HCT116 (cell line): ENCODE measurements around the gene CCDC192. TPM values are rescaled to one million over a fixed set of nuclear protein-coding genes. Genes with fewer than 3 reads are reported as not detected.
A peak's percentile ranks its signal among the peaks of the same experiment; 100 is the strongest.

ENCODE experiments used
- ATAC-seq: fragments of 200-7000 bp; cut with Tn5 transposase; 2 replicates; pipeline ENCODE4 v1.9.1; 2020; ENCODE audit warnings: mild to moderate bottlenecking, moderate library complexity
- BruUV-seq: library from RNA; stranded (reverse); fragments of 400-500 nt; replicated peaks from 2 replicates; lab custom pipeline; 2021; lab: Mats Ljungman, UMichigan
- CTCF ChIA-PET: fragments of 300-600 bp; sonication (Branson Sonifier 250); formaldehyde crosslinking; loops from one replicate; lab custom pipeline; 2021; ENCODE audit warnings: antibody characterized with exemption; lab: Charles Lee
- POLR2A ChIA-PET: fragments of 300-600, 350-600 bp; sonication (Branson Sonifier 250); formaldehyde crosslinking; loops from one replicate; lab custom pipeline; 2021; ENCODE audit warnings: antibody characterized with exemption; lab: Charles Lee
- RAD21 ChIA-PET, 2 experiments: fragments of 300-600 bp; sonication (Branson Sonifier 250); formaldehyde crosslinking; loops; one replicate each; lab custom pipeline; 2023; ENCODE audit warnings: low total read pairs in 2 of 2; ENCODE audit not compliant: uncharacterized antibody in 2 of 2, unreplicated experiment in 2 of 2, low non-redundant PET in 1 of 2; lab: Charles Lee
- DNase-seq: peaks from one replicate; pipeline ENCODE4 v3.0.0-alpha.2; 2010; ENCODE audit warnings: low read depth, low spot score
- H2AFZ ChIP-seq: fragments of 200-600 bp; shearing (Covaris generic), sonication (generic); 2 replicates; pipeline ENCODE4 v1.6.1; 2017; ENCODE audit warnings: low read depth, mixed run types, mixed read lengths, antibody characterized with exemption, low read length; ENCODE audit not compliant: poor library complexity, severe bottlenecking
- H3K27ac ChIP-seq: 2 replicates; pipeline ENCODE4 v1.5.1; 2012; ENCODE audit warnings: low read depth, low read length
- H3K27me3 ChIP-seq: fragments of 200-600 bp; sonication (generic); 2 replicates; pipeline ENCODE4 v1.6.1; 2016; ENCODE audit warnings: mixed run types, low read length, mixed read lengths; ENCODE audit not compliant: insufficient read depth
- H3K36me3 ChIP-seq, 2 experiments: fragments of 200-500 bp in 1 of 2; fragments of 200-600 bp in 1 of 2; sonication (Bioruptor generic) in 1 of 2; sonication (generic) in 1 of 2; 2 replicates each; pipeline versions ENCODE4 v1.5.1 to v1.6.1; 2014 to 2016; ENCODE audit warnings: low read length in 2 of 2, inconsistent platforms in 1 of 2, mixed read lengths in 1 of 2, mixed run types in 1 of 2; ENCODE audit not compliant: insufficient read depth in 2 of 2, control insufficient read depth in 1 of 2
- H3K4me1 ChIP-seq, 2 experiments: fragments of 200-600 bp in 1 of 2; sonication (generic) in 1 of 2; 2 replicates each; pipeline versions ENCODE4 v1.5.1 to v1.6.1; 2012 to 2017; ENCODE audit warnings: low read length in 2 of 2, inconsistent platforms in 1 of 2, mild to moderate bottlenecking in 1 of 2, mixed read lengths in 1 of 2, mixed run types in 1 of 2, moderate library complexity in 1 of 2; ENCODE audit not compliant: insufficient read depth in 2 of 2, control insufficient read depth in 1 of 2
- H3K4me2 ChIP-seq: fragments of 200-600 bp; sonication (generic); 2 replicates; pipeline ENCODE4 v1.6.1; 2017; ENCODE audit warnings: mixed run types, low read length, mixed read lengths
- H3K4me3 ChIP-seq, 2 experiments: fragments of 200-600 bp in 1 of 2; sonication (generic) in 1 of 2; replicated peaks in 1 of 2; 2 replicates each; pipeline ENCODE4 v1.5.1; 2011 to 2016; ENCODE audit warnings: low read length in 2 of 2, control low read depth in 1 of 2, low read depth in 1 of 2, mild to moderate bottlenecking in 1 of 2, mixed read lengths in 1 of 2, mixed run types in 1 of 2
- H3K79me2 ChIP-seq: fragments of 200-600 bp; sonication (generic); 2 replicates; pipeline ENCODE4 v1.6.1; 2017; ENCODE audit warnings: mild to moderate bottlenecking, mixed run types, low read length, moderate library complexity, mixed read lengths; ENCODE audit not compliant: insufficient read depth
- H3K9ac ChIP-seq: fragments of 200-600 bp; sonication (generic); 2 replicates; pipeline ENCODE4 v1.6.1; 2016; ENCODE audit warnings: low read length, mixed read lengths
- H3K9me2 ChIP-seq: fragments of 200-600 bp; sonication (generic), shearing (Covaris generic); 2 replicates; pipeline ENCODE4 v1.6.1; 2017; ENCODE audit warnings: mixed run types, mild to moderate bottlenecking, moderate library complexity; ENCODE audit not compliant: insufficient read depth
- H3K9me3 ChIP-seq, 2 experiments: fragments of 200-500 bp in 1 of 2; fragments of 200-600 bp in 1 of 2; sonication (Bioruptor generic) in 1 of 2; sonication (generic) in 1 of 2; 2 replicates each; pipeline ENCODE4 v1.6.1; 2014 to 2017; ENCODE audit warnings: low read length in 2 of 2, mixed read lengths in 2 of 2, inconsistent platforms in 1 of 2, low read depth in 1 of 2, mild to moderate bottlenecking in 1 of 2, mixed run types in 1 of 2, moderate library complexity in 1 of 2; ENCODE audit not compliant: control insufficient read depth in 1 of 2, insufficient read depth in 1 of 2
- H4K20me1 ChIP-seq: fragments of 200-600 bp; sonication (generic), shearing (Covaris generic); 2 replicates; pipeline ENCODE4 v1.6.1; 2017; ENCODE audit warnings: mixed run types, mild to moderate bottlenecking, moderate library complexity; ENCODE audit not compliant: insufficient read depth
- ATF3 ChIP-seq: IDR thresholded peaks from 2 replicates; pipeline ENCODE4 v1.6.1; 2012
- CBX3 ChIP-seq: IDR thresholded peaks from 2 replicates; pipeline ENCODE4 v1.6.1; 2012; ENCODE audit warnings: low read depth
- CEBPB ChIP-seq: IDR thresholded peaks from 2 replicates; pipeline ENCODE4 v1.6.1; 2012; ENCODE audit warnings: low read depth
- EZH2phosphoT487 ChIP-seq: fragments of 200-600 bp; IDR thresholded peaks from 2 replicates; pipeline ENCODE4 v1.6.1; 2018; ENCODE audit warnings: antibody characterized with exemption, borderline replicate concordance
- FOSL1 ChIP-seq: IDR thresholded peaks from 2 replicates; pipeline ENCODE4 v1.6.1; 2012; ENCODE audit warnings: low read depth
- JUND ChIP-seq: IDR thresholded peaks from 2 replicates; pipeline ENCODE4 v1.6.1; 2012
- RAD21 ChIP-seq: IDR thresholded peaks from 2 replicates; pipeline ENCODE4 v1.6.1; 2012; ENCODE audit warnings: low read depth, mild to moderate bottlenecking
- SIN3A ChIP-seq: IDR thresholded peaks from 2 replicates; pipeline ENCODE4 v1.6.1; 2012; ENCODE audit warnings: low read depth
- SP1 ChIP-seq: IDR thresholded peaks from 2 replicates; pipeline ENCODE4 v1.6.1; 2012; ENCODE audit warnings: low read depth
- SRF ChIP-seq: IDR thresholded peaks from 2 replicates; pipeline ENCODE4 v1.6.1; 2012; ENCODE audit warnings: low read depth
- TCF7L2 ChIP-seq: IDR thresholded peaks from 2 replicates; pipeline ENCODE4 v1.7.0; 2011; ENCODE audit warnings: borderline replicate concordance, inconsistent platforms; ENCODE audit not compliant: insufficient read depth, insufficient read length; ENCODE audit errors: extremely low read depth
- ZFX ChIP-seq: fragments of 450-650 bp; IDR thresholded peaks from 2 replicates; pipeline ENCODE4 v1.6.1; 2017
- intact Hi-C: fragments of 100-400 bp; cut with micrococcal nuclease; formaldehyde crosslinking; loops from 2 replicates; pipeline ENCODE4 v1.10.0; 2022
- total RNA-seq: library from RNA; stranded (reverse); gene quantifications from one replicate; pipeline ENCODE4 v1.2.1, GENCODE V29; 2021; ENCODE audit not compliant: unreplicated experiment
- TF ChIP-seq, protein P1 (sequence below): IDR thresholded peaks from 2 replicates; pipeline ENCODE4 v1.6.1; 2012

The CCDC192 gene
- total RNA-seq, 1 experiment from 2014 or later = not detected

GRCh38 chr5:127697894-127698600 lies 5.1 kb upstream of the CCDC192 start:
- Histone ChIP-seq H4K20me1 (no peaks in the 10 kb centered on the region), H3K36me3 (no peaks in the 10 kb centered on the region), H3K9me3 (no peaks in the 10 kb centered on the region), H3K9ac (no peak overlapping the region), H3K4me1 (peaks cover 9 to 18% of the 10 kb centered on the region in 2 experiments; a peak in 3 of 4 replicates), H3K27me3 (no peaks in the 10 kb centered on the region), H3K4me2 (peak overlapping the region; percentile 48), H3K4me3 (no peak overlapping the region), H3K27ac (no peak overlapping the region), H3K79me2 (no peaks in the 10 kb centered on the region), H2AFZ (peak overlapping the region; percentile 34), H3K9me2 (no peaks in the 10 kb centered on the region; the same call in 1 of the 2 replicates)
- no TSS peak for BruUV-seq
- CTCF ChIA-PET = no interaction called here
- ATAC-seq = peak; percentile 87
- intact Hi-C loops = no loop called here
- RAD21 ChIA-PET = no interaction called here
- POLR2A ChIA-PET = no interaction called here
- peak; percentile 60 for DNase-seq
- TF ChIP-seq FOSL1 (peak; percentile 77), CEBPB (peak; percentile 55; the same call in 1 of the 2 replicates), TCF7L2 (peak; percentile 49), EZH2phosphoT487 (no peak), SRF (peak; percentile 26; the same call in 1 of the 2 replicates), CBX3 (peak; percentile 82), SP1 (peak; percentile 79), ZFX (no peak), JUND (peak; percentile 83), RAD21 (no peak), ATF3 (peak; percentile 36; the same call in 1 of the 2 replicates), SIN3A (peak; percentile 62)
- TF ChIP-seq, protein P1, sequence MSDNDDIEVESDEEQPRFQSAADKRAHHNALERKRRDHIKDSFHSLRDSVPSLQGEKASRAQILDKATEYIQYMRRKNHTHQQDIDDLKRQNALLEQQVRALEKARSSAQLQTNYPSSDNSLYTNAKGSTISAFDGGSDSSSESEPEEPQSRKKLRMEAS = peak; percentile 63
